GM13976 (cell line): ENCODE measurements around the gene MINDY1.

Experiments
- DNase-seq: peaks from one replicate; pipeline ENCODE4 v3.0.0; 2012; ENCODE audit warnings: low spot score
- CTCF ChIP-seq: IDR thresholded peaks from 2 replicates; pipeline ENCODE4 v1.5.1; 2012; ENCODE audit warnings: borderline replicate concordance, mild to moderate bottlenecking; ENCODE audit not compliant: insufficient read depth; ENCODE audit errors: extremely low read depth, missing control alignments, control extremely low read depth
- in situ Hi-C: fragments of 300-500 bp; cut with MboI; formaldehyde crosslinking; loops from one replicate; pipeline ENCODE4 v1.12.0; 2022; ENCODE audit warnings: low sequenced_read_pairs, mixed read lengths, inconsistent platforms; ENCODE audit not compliant: unreplicated experiment

The MINDY1 gene

DNA sequence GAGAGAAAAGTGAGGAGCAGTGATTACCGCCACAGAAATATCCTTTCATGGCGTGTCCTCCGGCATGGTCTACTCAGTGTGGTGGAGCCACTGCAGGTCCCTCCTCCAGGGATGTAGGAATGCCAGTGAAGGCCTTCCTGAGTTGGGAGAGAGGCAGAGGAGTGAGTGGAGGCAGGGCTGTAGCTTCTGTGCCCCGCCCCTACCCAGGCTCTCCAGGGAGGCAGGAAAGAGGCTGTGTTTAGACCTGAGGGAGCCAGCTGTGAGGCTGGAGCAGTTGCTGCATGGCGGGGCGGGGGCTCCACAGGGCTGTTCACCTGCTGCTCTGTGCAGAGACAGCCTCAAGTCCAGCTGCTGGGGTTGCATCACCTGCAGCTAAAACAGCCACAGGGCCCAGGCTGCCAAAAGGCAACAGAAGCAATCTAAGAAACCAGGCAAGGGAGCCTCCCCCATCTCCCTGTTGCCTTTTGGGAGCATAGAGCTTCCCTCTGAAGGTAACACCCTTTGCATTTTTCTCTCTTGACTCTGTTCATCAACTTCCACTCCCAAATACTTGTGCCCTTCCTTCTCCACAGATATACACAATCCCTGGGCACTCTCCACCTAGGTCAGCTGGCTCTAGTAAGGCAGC lies 25.4 kb downstream of the MINDY1 start:
- no peak for TF ChIP-seq CTCF
- in situ Hi-C loops = no loop called here
- no peak for DNase-seq

- in situ Hi-C loops = no loop called here
- peak; percentile 90 for DNase-seq
- peak; percentile 100 for TF ChIP-seq CTCF
Observed at GRCh38 chr1:150979092-150980056, 27.3 kb downstream of the MINDY1 start.

DNA sequence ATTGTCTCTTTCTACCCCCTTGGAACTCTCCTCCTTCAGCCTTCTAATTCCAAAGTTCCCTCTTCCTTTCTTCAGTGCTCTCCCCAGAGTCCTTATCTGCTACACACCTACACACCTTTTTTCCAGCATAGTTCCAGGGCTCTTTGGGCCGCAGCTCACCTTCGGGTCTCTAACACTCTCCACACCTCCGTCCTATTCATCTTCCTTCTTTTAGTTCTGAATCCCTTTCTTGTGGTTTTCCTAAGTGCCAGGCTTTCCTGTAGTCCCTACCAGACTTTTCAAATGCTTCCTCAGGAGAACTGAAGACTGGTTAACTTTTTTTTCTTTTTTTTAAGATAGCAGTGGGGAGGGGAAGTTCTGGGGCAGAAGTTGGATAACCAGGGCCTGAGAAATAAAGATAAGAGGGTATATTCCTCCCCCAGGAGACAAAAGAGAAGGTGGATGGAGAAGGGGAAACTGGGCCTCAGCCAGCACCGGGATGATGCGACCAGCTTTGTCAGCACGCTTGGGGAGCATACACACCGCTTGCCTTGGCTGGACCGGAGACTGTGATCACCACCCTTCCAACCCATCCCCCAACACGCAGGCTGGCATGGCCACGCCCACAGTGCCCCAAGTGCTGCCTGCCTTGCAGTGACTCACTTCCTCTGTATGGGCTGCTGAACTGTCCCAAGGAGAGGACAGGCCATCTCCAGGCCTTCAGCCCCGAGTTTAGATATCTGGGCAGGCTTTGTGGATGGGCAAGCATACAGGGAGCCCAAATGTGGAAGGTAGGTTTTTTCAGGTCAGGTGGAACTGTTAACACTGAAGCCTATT lies 29.6 kb downstream of the MINDY1 start:
- in situ Hi-C loops = no loop called here
- no peak for DNase-seq
- no peak for TF ChIP-seq CTCF

DNA sequence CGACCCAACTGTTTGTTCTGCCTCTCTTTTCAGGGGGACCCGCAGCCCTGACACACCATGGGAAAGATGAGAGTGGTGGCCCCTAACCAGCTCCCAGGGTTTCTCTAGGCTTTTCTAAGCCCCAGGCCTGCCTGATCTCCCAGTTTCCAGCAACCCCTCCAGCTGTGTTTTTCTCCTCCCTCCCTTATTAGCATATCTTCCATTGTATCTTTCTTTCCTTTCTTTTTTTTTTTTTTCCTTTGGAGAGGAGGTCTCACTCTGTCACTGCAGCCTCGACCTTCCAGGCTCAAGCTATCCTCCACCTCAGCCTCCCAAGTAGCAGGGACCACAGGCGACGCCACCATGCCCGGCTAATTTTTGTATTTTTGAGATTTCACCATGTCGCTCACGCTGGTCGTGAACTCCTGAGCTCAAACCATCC lies 30.3 kb downstream of the MINDY1 start:
- no peak for DNase-seq
- TF ChIP-seq CTCF = no peak
- in situ Hi-C loops = no loop called here

- no peak for TF ChIP-seq CTCF
- in situ Hi-C loops = no loop called here
Observed at GRCh38 chr1:150974580-150975478, 31.9 kb downstream of the MINDY1 start, which contains the start of gene CERS2. TSS of gene CERS2 (minus strand) at chr1:150974835. CDS start at chr1:150969090, 5,745 bp downstream.

More at GRCh38 chr1:150974580-150975478, 31.9 kb downstream of the MINDY1 start, which contains the start of gene CERS2:
- peak; percentile 89 for DNase-seq
